Upper lobe of right lung (tissue), 1 donor: Measurements from ENCODE around the gene FNIP2. TPM values are rescaled to one million over a fixed set of nuclear protein-coding genes. Genes with fewer than 3 reads are reported as not detected.

Source experiments
- ATAC-seq: fragments of 200-7000 bp; cut with Tn5 transposase; one replicate; pipeline ENCODE4 v1.9.1; 2020; ENCODE audit warnings: mild to moderate bottlenecking, moderate library complexity
- DNase-seq: peaks from one replicate; pipeline ENCODE4 v3.0.0-alpha.2; 2020
- H3K27ac ChIP-seq: fragments of 200-600 bp; one replicate; pipeline ENCODE4 v1.8.0; 2022
- H3K27me3 ChIP-seq: fragments of 200-600 bp; one replicate; pipeline ENCODE4 v1.8.0; 2022; ENCODE audit warnings: mild to moderate bottlenecking
- H3K36me3 ChIP-seq: fragments of 200-600 bp; one replicate; pipeline ENCODE4 v1.8.0; 2022
- H3K4me1 ChIP-seq: fragments of 200-600 bp; one replicate; pipeline ENCODE4 v1.8.0; 2022
- H3K4me3 ChIP-seq: fragments of 200-600 bp; one replicate; pipeline ENCODE4 v1.8.0; 2022; ENCODE audit warnings: mild to moderate bottlenecking
- H3K9me3 ChIP-seq: fragments of 200-600 bp; one replicate; pipeline ENCODE4 v1.8.0; 2022
- intact Hi-C: fragments of 100-400 bp; cut with DNase I; formaldehyde crosslinking; loops from one replicate; pipeline ENCODE4 v1.11.0; 2022
- total RNA-seq: library from RNA; stranded (reverse); fragmentation: NEBNext Ultra II Directional; extraction: Animal tissue kit (Norgen Biotek cat#: 25700); gene quantifications from one replicate; pipeline ENCODE4 v1.2.1, GENCODE V29; 2021
- TF ChIP-seq, protein P1 (sequence below): fragments of 200-600 bp; IDR thresholded peaks from one replicate; pipeline ENCODE4 v1.8.0; 2022; ENCODE audit warnings: antibody characterized with exemption
- donor health status: DM: no; HTN: yes; CAD: no; lungs with severe emphysema.

Gene FNIP2
- total RNA-seq, 1 donor from 2014 or later = 98.4 TPM

DNA sequence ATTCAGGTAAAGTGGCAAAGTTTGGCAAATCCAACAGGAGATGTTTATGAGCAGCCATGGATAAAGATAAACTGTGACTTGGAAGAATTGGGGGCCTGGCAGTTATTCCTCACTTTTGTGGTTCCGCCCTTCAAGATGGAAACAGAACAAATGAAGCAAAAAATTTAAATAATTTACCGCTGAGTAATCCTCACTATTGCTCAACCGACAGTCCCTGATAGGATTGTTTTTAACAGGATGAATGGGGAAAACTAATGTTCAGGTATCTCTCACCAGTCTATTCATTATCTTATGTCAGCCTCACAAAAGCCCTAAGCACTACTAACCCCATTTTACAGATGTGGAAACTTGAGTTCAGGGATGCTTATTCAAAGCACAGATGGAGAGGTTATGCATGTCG lies 90.8 kb downstream of the FNIP2 start:
- TF ChIP-seq, protein P1, sequence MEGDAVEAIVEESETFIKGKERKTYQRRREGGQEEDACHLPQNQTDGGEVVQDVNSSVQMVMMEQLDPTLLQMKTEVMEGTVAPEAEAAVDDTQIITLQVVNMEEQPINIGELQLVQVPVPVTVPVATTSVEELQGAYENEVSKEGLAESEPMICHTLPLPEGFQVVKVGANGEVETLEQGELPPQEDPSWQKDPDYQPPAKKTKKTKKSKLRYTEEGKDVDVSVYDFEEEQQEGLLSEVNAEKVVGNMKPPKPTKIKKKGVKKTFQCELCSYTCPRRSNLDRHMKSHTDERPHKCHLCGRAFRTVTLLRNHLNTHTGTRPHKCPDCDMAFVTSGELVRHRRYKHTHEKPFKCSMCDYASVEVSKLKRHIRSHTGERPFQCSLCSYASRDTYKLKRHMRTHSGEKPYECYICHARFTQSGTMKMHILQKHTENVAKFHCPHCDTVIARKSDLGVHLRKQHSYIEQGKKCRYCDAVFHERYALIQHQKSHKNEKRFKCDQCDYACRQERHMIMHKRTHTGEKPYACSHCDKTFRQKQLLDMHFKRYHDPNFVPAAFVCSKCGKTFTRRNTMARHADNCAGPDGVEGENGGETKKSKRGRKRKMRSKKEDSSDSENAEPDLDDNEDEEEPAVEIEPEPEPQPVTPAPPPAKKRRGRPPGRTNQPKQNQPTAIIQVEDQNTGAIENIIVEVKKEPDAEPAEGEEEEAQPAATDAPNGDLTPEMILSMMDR = no peak
- ATAC-seq (no peak), DNase-seq (no peak)
- no peak overlapping the region for H3K4me3 ChIP-seq
- H3K27me3 ChIP-seq = no peaks in the 10 kb centered on the region
- intact Hi-C loops = loop anchor here (10.0 kb wide), 1 partner anchor 345 kb away; no protein-coding TSS in a partner anchor
- no peak overlapping the region for H3K27ac ChIP-seq
- H3K9me3 ChIP-seq = no peaks in the 10 kb centered on the region
- no peaks in the 10 kb centered on the region for H3K4me1 ChIP-seq
- H3K36me3 ChIP-seq = peaks cover 46% of the 10 kb centered on the region

DNA sequence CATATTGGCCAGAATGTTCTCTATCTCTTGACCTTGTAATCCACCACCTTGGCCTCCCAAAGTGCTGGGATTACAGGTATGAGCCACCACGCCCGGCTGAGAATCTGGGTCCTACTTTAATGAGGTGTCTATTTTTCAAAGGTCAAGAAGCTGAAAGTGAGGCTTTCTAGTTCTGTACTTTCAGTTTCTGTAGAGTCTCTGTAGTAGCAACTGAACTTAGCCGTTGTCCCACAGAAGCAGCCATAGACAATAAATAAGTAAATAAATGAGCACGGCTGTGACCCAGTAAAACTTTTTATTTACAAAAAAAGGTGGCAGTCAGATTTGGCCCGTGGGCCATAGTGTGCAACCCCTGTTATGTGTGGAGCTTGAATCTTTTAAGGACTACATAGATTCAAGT lies 92.0 kb downstream of the FNIP2 start:
- ATAC-seq = no peak
- TF ChIP-seq, protein P1 = no peak
- intact Hi-C loops = no loop called here
- Histone ChIP-seq H3K27me3 (no peaks in the 10 kb centered on the region), H3K4me3 (no peak overlapping the region), H3K27ac (no peak overlapping the region), H3K9me3 (no peaks in the 10 kb centered on the region), H3K36me3 (peaks cover 53% of the 10 kb centered on the region), H3K4me1 (no peaks in the 10 kb centered on the region)
- DNase-seq = no peak

DNA sequence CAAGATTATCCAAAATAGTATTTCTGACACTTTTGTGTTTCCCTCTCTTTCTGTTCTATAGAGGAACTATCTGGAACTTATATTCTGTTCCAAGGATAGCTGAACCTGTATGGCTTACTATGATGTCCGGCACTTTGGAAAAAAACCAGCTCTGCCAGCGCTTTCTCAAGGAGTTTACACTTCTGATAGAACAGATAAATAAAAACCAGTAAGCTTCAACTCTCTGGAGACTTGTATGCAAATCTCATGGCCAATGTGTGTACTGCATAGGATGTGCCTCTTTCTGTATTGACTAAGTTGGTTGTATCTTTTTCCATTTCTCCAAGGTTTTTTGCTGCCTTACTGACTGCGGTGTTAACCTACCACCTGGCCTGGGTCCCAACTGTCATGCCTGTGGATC lies 92.5 kb downstream of the FNIP2 start:
- ATAC-seq (no peak), DNase-seq (no peak)
- peaks cover 54% of the 10 kb centered on the region for H3K36me3 ChIP-seq
- no peak overlapping the region for H3K4me3 ChIP-seq
- H3K27me3 ChIP-seq = no peaks in the 10 kb centered on the region
- H3K9me3 ChIP-seq = no peaks in the 10 kb centered on the region
- H3K27ac ChIP-seq = no peak overlapping the region
- no peaks in the 10 kb centered on the region for H3K4me1 ChIP-seq
- TF ChIP-seq, protein P1 = no peak
- intact Hi-C loops = no loop called here

DNA sequence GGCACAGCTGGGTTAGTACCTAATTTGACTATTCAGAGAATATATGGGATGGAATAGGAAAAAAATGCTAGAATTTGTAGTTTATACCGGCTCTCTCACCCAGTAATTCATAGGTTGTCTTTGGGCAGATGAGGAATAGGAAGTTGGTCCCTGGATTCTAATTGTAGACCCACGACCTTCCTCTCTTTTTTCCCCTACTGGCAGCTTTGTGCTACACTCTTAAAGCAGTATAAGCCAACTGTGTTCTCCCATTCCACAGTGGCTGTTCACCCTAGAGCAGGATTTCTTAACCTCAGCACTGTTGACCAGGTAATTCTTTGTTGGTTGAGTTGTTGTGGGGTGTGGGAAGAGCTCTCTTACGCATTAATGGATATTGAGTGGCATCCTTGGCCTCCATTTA lies 92.9 kb downstream of the FNIP2 start:
- no peaks in the 10 kb centered on the region for H3K4me1 ChIP-seq
- H3K9me3 ChIP-seq = no peaks in the 10 kb centered on the region
- no peak for DNase-seq
- TF ChIP-seq, protein P1 = no peak
- intact Hi-C loops = no loop called here
- H3K27ac ChIP-seq = no peak overlapping the region
- ATAC-seq = no peak
- no peak overlapping the region for H3K4me3 ChIP-seq
- H3K36me3 ChIP-seq = peaks cover 55% of the 10 kb centered on the region
- H3K27me3 ChIP-seq = no peaks in the 10 kb centered on the region

DNA sequence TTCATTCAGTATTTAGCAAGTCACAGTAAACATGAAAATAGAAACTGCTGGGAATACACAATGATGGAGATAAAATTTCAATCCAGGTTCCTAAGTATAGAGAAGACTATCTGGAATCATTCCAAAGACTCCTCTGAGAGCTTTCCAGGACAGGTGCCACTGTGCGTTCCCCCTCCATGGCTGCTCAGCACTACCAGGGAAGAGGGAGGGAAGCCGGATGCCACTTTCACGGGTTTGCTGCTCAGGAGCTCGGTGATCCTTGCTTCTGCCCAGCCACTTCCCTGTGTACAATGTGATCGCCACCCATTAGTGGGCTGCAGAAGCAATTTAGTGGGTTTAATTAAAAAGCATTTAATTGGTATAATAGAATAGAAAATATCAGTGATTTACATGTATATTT lies 94.5 kb downstream of the FNIP2 start:
- DNase-seq (no peak), ATAC-seq (no peak)
- TF ChIP-seq, protein P1 = no peak
- H3K9me3 ChIP-seq = no peaks in the 10 kb centered on the region
- no peaks in the 10 kb centered on the region for H3K27me3 ChIP-seq
- no peak overlapping the region for H3K4me3 ChIP-seq
- H3K27ac ChIP-seq = no peak overlapping the region
- peaks cover 70% of the 10 kb centered on the region for H3K36me3 ChIP-seq
- no peaks in the 10 kb centered on the region for H3K4me1 ChIP-seq
- intact Hi-C loops = no loop called here

DNA sequence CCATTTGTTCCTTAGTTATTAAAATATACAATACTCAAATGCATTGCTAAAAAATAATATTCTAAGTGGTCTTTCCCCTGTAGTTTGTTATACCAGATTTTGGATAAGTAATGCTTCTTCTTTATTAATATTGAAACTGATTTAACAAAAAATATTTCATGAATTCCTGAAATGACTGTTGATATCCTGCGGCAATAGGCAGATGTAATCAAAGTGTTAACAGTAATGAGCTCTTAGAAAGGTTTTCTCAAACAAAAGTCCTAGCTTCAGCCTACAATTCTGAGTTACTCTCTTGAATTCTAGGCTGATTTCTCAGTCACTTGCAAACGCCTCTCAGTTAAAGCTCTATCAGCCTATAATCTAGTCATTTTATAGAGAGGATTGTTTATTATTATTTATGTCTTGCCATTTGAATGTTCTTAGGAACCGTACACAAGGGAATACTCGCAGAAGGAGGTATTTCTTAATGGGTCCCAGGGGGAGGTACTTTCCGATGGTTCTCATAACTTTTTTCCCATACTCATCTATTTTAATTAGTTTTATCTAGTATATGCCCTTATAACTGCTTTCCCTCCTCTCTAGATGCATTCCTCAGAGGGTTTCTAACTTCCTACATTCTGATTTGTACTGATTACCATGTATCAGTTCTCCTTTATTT lies 96.8 kb downstream of the FNIP2 start:
- H3K27ac ChIP-seq = no peak overlapping the region
- intact Hi-C loops = no loop called here
- ATAC-seq (no peak), DNase-seq (no peak)
- no peaks in the 10 kb centered on the region for H3K4me1 ChIP-seq
- peaks cover 81% of the 10 kb centered on the region for H3K36me3 ChIP-seq
- no peak overlapping the region for H3K4me3 ChIP-seq
- H3K9me3 ChIP-seq = no peaks in the 10 kb centered on the region
- no peaks in the 10 kb centered on the region for H3K27me3 ChIP-seq
- TF ChIP-seq, protein P1 = no peak
